ENCODE data around the gene MAP4K1. TPM values are rescaled to one million over a fixed set of nuclear protein-coding genes. Genes with fewer than 3 reads are reported as not detected.

Gene MAP4K1
- total and polyA plus RNA-seq, 9 donors = 0.95 to 6.1 (median 2.6) TPM

DNA sequence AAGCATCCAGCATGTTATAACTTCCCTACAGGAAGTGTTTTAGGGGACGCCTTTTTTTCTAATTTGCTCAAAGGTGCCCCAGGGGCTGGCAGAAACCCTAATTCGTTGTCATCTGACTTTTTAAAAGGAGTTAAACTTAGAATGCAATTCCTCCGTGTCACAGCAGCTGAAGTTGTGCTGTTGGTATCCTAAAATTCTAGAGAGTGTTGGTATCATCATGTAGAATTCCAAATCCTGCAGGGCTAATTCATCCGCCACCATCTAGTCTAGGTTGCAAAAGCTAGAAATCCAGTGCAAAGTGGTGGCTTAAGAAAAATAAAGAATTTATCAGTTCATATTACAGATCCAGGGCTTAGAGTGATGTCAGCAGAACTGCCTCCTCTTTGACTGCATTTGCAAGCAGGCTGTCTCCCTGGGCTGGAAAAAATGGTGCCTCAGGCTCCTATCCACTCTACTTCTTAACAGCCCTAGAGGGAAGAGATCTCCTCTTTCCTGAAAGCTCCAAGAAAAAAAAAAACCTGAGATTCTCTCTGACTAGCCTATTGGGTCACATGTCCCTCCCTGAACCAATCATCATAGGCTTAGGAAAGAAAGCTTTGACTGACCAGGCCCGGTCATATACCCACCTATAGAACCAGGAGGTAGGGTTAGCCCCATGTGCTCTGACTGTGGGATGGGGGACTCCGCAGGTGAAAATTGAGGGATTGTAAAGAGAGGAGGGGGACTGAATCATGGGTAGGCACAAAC lies 73.0 kb downstream of the MAP4K1 start:
- 34 to 45% (median 38%) methylated on average over 6 of the region's 6 CpGs for WGBS, 3 donors
- no peak overlapping the region for H3K27ac ChIP-seq

DNA sequence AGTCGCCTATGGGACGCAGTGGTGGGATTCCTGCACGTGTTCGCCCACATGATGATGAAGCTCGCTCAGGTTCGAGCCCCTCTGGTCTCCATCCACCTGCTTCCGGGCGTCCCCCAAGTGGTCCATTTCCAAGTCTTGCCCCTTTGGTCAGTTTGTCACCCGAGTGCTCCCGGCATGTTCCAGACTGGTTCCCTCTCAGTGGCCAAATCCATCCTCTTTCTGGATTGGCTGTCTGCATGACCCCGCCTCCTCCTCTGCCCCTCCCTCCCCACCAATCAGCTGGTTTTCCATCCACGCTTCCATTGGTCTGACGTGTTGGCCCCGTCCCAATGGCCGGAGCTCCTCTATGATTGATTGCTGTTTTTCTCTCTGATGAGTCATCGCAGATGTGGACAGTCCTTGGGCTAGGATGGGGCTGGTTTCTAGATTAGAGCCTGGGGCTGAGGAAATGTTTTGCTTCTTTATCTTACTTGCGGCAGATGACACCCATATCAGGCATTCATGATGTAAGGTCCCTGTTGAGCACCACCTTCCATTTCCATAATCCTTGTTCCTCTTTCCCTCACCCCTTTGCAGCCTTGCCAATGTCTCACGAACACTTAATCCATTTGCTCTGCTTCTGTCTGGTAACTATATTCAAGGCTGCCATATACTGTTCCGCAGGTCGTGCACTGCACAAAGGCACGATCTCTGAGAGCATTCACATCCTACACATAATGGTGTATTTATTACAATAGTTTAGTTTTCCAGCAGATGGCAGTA lies 73.8 kb downstream of the MAP4K1 start:
- DNase-seq = peak; percentile 46 to 69 (median 65)
- intact Hi-C loops (cut with DNase I) = loop anchor here in 1 of 4 donors (10.0 kb wide), 1 partner anchor 371 kb away; the partner anchor contains the start of gene CCER2
- Histone ChIP-seq H3K27me3 (no peaks in the 10 kb centered on the region), H3K4me1 (ENCODE audit: insufficient read depth) (peaks cover 4% of the 10 kb centered on the region), H3K9me3 (no peaks in the 10 kb centered on the region), H3K36me3 (no peaks in the 10 kb centered on the region), H3K27ac (no peak overlapping the region), H3K4me3 (no peak overlapping the region)
- TF ChIP-seq, protein P1, sequence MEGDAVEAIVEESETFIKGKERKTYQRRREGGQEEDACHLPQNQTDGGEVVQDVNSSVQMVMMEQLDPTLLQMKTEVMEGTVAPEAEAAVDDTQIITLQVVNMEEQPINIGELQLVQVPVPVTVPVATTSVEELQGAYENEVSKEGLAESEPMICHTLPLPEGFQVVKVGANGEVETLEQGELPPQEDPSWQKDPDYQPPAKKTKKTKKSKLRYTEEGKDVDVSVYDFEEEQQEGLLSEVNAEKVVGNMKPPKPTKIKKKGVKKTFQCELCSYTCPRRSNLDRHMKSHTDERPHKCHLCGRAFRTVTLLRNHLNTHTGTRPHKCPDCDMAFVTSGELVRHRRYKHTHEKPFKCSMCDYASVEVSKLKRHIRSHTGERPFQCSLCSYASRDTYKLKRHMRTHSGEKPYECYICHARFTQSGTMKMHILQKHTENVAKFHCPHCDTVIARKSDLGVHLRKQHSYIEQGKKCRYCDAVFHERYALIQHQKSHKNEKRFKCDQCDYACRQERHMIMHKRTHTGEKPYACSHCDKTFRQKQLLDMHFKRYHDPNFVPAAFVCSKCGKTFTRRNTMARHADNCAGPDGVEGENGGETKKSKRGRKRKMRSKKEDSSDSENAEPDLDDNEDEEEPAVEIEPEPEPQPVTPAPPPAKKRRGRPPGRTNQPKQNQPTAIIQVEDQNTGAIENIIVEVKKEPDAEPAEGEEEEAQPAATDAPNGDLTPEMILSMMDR (IDR thresholded peaks at IDR 0.05) = peak in 2 of 3 donors; percentile 11 to 42
- TF ChIP-seq POLR2A (IDR thresholded peaks at IDR 0.05) (no peak), EP300 (IDR thresholded peaks at IDR 0.05) (no peak)
- 26 to 41% (median 37%) methylated on average over 21 of the region's 21 CpGs for WGBS, 3 donors

More for the DNA sequence above, 73.0 kb downstream of the MAP4K1 start:
- intact Hi-C loops (cut with DNase I) = loop anchor here in 1 of 4 donors (10.0 kb wide), 1 partner anchor 370 kb away; the partner anchor contains the start of gene CCER2
- Histone ChIP-seq H3K9me3 (no peaks in the 10 kb centered on the region), H3K4me1 (ENCODE audit: insufficient read depth) (peaks cover 4% of the 10 kb centered on the region), H3K4me3 (no peak overlapping the region), H3K36me3 (no peaks in the 10 kb centered on the region), H3K27me3 (no peaks in the 10 kb centered on the region)
- DNase-seq = no peak
- no peak for TF ChIP-seq EP300 (IDR thresholded peaks at IDR 0.05)
- TF ChIP-seq POLR2A (IDR thresholded peaks at IDR 0.05) = no peak
- TF ChIP-seq, protein P1 (IDR thresholded peaks at IDR 0.05) = no peak

DNA sequence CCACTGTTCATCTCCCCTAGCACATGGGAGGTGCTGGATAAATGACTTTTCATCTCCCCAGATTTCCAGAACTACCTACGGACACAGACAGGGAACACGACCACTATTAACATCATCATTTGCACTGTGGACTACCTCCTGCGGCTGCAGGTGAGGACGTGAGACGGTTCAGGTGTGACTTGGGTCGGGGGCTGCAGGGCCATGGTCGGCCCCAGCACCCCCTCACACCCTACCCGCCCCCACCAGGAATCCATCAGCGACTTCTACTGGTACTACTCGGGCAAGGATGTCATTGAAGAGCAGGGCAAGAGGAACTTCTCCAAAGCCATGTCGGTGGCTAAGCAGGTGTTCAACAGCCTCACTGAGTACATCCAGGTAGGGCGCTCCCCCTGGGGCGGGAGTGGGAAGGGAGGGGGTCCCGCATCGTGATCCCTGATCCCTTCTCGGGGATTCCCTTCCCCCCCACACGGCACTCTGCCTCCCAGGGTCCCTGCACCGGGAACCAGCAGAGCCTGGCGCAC lies 74.4 kb downstream of the MAP4K1 start:
- H3K4me3 ChIP-seq = no peak overlapping the region
- no peaks in the 10 kb centered on the region for H3K36me3 ChIP-seq
- H3K9me3 ChIP-seq = no peaks in the 10 kb centered on the region
- 58 to 75% (median 72%) methylated on average over 19 of the region's 19 CpGs for WGBS, 3 donors
- H3K27me3 ChIP-seq = no peaks in the 10 kb centered on the region
- TF ChIP-seq, protein P1 (IDR thresholded peaks at IDR 0.05) = no peak
- no peak for TF ChIP-seq POLR2A (IDR thresholded peaks at IDR 0.05)
- no peak for TF ChIP-seq EP300 (IDR thresholded peaks at IDR 0.05)
- DNase-seq = no peak
- intact Hi-C loops (cut with DNase I) = loop anchor here in 1 of 4 donors (10.0 kb wide), 1 partner anchor 371 kb away; the partner anchor contains the start of gene CCER2
- no peak overlapping the region for H3K27ac ChIP-seq
- peaks cover 4% of the 10 kb centered on the region for H3K4me1 ChIP-seq (ENCODE audit: insufficient read depth)

DNA sequence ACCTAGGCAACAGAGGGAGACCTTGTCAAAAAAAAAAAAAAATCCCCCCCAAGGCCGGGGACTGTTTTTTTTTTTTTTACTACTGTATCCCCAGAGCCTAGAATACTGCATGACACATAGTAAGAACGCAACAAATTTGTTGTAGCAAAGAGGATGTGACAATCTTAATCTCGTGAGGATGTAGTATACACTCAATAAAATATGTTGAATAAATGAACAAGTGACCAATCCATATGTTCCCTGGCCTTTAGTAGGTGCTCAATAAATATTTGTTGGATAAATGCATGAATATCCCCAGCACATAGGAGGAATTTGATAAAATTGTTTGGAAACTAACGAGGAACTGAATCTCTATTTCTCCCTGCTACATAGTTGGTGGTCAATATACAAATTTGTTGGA lies 75.7 kb downstream of the MAP4K1 start:
- H3K27me3 ChIP-seq = no peaks in the 10 kb centered on the region
- no peak overlapping the region for H3K4me3 ChIP-seq
- 69 to 78% (median 77%) methylated on average over 4 of the region's 4 CpGs for WGBS, 3 donors
- TF ChIP-seq, protein P1 (IDR thresholded peaks at IDR 0.05) = no peak
- no peak for TF ChIP-seq EP300 (IDR thresholded peaks at IDR 0.05)
- TF ChIP-seq POLR2A (IDR thresholded peaks at IDR 0.05) = no peak
- no peaks in the 10 kb centered on the region for H3K9me3 ChIP-seq
- H3K27ac ChIP-seq = no peak overlapping the region
- DNase-seq = no peak
- intact Hi-C loops (cut with DNase I) = loop anchor here in 1 of 4 donors (10.0 kb wide), 1 partner anchor 373 kb away; the partner anchor contains the start of gene CCER2
- H3K36me3 ChIP-seq = no peaks in the 10 kb centered on the region
- H3K4me1 ChIP-seq (ENCODE audit: insufficient read depth) = peaks cover 4% of the 10 kb centered on the region
